HG03442 (cell line): ENCODE results near the gene ZNF394.
A peak's percentile ranks its signal among the peaks of the same experiment; 100 is the strongest.
"Not testable (repeated sequence)": the region's sequence is repeated elsewhere in the genome, so short reads cannot be mapped to it uniquely, and the experiment has no call there.

ENCODE experiments used
- ATAC-seq: cut with Tn5 transposase; IDR thresholded peaks from one replicate; pipeline ENCODE4 v1.9.1; 2021; ENCODE audit warnings: mild to moderate bottlenecking, moderate library complexity; ENCODE audit not compliant: unreplicated experiment

ZNF394 gene

DNA sequence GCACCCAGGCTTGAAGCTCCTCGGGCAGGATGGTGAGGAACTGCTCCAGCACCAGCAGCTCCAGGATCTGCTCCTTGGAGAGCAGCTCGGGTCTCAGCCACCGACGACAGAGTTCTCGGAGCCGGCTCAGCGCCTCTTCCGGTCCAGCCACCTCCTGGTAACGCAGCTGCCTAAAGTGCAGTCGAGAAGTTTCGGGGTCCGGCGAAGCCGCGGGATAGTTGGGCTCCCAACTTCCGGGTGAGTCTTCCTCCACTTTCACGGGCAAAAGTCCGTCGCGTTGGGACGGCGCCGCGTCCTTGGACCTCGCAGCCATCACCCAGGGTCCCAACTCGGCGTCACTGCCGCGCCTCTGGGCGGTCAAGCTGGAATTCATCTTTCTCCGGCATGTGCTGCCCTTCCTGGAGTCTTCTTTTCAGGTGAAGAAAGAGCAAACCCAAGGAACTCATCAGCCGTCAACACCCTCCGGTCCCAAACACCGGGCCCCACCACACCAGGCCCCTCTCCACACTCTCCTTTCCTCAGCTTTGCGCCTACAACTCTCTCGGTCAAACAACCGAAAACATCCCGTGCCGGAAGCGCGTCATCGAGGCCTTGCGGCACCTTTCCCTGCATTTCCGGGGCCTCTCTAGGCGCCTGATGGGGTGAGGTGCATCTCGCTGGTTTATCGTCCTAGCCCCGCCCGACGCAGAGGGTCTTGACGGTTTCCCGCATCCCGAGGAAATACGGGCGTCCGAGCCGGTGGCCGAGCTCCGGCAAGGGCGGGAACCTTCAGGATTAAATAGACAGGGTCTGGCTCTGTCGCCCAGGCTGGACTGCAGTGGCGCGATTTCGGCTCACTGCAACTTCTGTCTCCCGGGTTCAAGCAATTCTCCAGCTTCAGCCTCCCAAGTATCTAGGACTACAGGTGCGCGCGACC is at the start of gene ZNF394:
TSS of gene ZNF394 (minus strand) at position 561 of the 916 bp plus-strand sequence. CDS start at position 373, 188 bp downstream.
- ATAC-seq = peak; percentile 44

DNA sequence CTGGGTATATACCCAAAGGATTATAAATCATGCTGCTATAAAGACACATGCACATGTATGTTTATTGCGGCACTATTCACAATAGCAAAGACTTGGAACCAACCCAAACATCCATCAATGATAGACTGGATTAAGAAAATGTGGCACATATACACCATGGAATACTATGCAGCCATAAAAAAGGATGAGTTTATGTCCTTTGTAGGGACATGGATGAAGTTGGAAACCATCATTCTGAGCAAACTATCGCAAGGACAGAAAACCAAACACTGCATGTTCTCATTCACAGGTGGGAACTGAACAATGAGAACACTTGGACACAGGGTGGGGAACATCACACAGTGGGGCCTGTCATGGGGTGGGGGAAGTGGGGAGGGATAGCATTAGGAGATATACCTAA is 49.5 kb upstream of the ZNF394 start:
- ATAC-seq = not testable (repeated sequence)

DNA sequence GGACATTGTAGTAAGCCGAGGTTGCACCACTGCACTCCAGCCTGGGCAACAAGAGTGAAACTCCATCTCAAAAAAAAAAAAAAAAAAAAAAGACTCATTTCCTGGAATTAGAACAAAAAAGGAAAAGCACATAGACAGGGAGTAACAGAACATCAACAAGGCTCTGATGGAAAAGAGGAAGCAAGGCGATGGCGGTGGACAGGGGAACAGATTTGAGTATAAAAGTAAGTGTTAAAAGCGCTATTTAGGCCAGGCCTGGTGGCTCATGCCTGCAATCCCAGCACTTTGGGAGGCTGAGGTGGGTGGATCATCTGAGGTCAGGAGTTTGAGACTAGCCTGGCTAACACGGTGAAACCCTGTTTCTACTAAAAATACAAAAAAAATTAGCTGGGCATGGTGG is 45.2 kb upstream of the ZNF394 start:
- not testable (repeated sequence) for ATAC-seq

DNA sequence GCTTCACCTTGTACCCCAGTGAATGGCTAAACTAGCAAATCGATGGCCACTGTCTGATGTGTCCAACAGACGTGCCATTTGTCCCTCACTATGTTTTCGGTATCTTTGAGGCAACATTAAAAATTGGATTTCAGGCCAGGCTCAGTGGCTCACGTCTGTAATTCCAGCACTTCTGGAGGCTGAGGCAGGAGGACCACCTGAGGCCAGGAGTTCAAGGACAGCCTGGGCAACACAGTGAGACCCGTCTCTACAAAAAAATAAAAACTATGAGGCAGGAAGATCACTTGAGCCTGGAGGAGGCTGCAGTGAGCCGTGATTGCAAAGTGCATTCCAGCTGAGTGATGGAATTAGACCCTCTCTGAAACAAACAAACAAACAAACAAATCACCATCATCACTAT is 43.8 kb upstream of the ZNF394 start:
- ATAC-seq = no peak

DNA sequence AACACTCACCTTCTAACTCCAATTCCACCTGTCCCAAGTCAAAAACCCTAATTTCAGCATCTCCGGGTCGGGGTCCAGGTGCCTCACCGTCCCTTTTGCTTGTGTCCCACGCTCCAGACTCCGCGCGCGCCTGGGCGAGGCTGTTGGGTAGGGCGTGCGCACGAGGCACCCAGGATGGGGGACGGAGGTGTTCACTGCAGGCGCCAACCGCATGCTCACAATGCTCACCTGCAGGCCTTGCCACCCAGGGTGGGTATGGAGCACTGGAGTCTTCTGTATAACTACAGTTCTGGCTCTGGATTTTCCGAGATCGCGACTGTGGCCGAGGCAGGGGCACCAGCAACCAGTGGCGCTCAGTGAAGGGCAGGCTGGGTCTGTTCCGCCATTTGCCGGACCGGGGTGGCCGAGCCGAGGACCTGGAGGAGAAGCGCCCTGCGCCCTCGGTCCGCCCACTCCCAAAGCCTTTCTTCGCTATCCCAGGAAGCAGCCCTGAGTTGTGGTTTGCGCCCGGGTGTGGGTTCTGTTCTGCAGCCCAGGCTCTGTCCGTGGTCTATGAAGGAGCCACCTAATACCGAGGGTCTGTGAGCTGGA is 43.1 kb upstream of the ZNF394 start:
- ATAC-seq = no peak

DNA sequence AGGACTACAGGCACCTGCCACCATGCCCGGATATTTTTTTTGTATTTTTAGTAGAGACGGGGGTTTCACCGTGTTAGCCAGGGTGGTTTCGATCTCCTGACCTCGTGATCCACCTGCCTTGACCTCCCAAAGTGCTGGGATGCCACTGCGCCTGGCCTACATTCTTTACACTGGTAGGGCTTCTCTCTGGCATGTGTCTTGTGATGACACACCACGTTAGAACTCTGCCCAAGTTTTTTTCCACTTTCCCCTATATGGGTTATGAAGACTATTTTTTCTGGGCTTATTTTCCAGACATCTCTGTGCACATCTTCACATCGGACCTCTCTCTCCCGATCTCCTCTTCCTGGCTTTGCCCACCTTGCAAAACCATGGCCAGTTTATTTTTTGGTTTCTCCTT is 41.1 kb upstream of the ZNF394 start:
- no peak for ATAC-seq

DNA sequence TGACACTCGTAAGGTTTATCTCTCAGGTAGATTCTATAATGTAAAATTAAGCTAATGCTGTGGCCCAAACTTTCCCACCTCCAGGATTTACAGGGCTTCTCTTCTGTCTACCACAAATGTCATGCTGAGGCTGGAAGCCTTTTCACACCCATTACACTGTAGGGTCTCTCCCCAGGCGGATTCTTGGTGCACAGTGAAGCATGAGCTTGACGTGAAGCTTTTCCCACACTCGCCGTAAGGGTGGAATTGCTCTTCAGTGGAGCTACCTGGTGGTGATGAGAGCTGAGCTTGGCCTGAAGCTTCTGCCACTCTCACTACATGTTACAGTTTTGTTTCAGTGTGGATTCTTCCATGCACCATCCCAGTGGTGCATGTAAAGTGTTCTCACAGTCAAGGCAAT is 40.5 kb upstream of the ZNF394 start:
- no peak for ATAC-seq

DNA sequence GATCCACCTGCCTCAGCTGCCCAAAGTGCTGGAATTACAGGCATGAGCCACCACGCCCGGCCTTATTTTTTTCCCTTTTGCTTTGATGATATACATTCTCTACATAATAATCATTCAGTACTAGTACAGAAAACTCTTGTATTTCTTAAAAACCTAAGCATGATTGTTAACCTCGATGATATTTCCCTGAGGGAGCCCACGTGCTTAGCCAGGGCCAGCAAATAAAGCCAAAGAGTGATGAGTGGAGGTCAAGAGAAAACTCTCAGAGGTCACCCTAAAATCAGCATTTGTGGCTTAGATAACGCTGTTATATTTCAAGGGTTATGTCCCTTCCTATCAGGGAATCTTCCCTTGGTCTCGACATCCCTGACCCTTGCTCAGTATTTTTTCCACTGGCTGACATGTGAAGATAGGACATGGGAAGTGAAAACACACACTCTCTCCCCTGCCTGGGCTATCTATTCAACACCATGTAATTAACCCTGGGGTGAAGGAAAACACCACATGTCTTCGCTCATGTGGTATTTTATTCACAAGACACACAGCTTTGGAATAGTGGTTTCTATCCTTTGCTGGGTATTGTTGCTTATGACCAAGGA is 39.2 kb upstream of the ZNF394 start:
- ATAC-seq = no peak

DNA sequence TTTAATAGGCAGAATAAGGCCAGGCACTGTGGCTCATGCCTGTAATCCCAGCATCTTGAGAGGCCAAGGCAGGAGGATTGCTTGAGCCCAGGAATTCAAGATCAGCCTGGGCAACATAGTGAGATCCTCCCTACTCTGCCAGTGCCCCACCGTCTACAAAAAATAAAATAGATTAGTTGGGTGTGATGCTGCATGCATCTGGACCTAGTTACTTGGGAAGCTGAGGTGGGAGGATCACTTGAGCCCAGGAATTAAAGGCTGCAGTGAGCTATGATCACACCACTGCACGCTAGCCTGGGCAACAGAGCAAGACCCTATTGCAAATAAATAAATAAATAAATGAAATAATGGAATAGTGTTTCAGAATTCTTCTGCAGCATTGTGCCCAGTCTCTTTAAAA is 35.6 kb upstream of the ZNF394 start:
- ATAC-seq = no peak

DNA sequence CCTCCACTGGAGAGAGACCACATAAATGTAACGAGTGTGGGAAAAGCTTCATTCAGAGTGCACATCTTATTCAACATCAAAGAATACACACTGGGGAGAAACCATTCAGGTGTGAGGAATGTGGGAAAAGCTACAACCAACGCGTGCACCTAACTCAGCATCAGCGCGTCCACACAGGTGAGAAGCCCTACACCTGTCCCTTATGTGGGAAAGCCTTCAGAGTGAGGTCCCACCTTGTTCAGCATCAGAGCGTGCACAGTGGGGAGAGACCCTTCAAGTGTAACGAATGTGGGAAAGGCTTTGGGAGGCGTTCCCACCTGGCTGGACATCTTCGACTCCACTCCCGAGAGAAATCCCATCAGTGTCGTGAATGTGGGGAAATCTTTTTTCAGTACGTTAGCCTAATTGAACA is 31.3 kb upstream of the ZNF394 start:
- ATAC-seq = no peak

DNA sequence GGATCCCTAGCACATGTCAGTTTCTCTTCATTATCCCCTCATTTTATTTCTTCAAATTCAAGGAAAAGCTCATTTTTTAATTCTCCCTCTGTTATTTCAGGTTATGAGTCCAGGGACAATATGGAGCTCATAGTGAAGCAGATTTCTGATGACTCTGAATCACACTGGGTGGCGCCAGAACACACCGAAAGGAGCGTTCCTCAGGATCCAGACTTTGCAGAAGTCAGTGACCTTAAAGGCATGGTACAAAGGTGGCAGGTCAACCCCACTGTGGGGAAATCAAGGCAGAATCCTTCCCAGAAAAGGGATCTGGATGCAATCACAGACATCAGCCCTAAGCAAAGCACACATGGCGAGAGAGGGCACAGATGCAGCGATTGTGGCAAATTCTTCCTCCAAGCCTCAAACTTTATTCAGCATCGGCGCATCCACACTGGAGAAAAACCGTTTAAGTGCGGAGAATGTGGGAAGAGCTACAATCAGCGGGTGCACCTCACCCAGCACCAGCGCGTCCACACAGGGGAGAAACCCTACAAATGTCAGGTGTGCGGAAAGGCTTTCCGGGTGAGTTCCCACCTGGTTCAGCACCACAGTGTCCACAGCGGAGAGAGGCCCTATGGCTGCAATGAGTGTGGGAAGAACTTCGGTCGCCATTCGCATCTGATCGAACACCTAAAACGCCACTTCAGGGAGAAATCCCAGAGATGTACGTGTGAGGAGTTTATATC is 25.8 kb upstream of the ZNF394 start:
- no peak for ATAC-seq

DNA sequence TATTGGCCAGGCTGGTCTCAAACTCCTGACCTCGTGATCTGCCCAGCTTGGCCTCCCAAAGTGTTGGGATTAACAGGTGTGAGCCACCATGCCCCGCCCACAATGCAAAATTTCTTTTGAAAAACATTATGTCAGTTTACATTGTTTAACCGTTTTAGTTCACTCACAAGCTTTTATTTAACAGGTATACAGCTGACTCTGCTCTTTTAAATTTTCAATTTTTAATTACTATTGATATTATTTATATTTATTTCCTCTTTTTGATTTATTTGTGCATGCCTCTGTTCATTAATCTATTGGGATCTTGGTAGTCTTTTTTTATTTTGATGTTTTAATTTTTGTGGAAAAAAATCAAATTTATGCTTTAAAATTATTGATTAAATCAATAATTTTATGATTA is 21.3 kb upstream of the ZNF394 start:
- ATAC-seq = no peak

DNA sequence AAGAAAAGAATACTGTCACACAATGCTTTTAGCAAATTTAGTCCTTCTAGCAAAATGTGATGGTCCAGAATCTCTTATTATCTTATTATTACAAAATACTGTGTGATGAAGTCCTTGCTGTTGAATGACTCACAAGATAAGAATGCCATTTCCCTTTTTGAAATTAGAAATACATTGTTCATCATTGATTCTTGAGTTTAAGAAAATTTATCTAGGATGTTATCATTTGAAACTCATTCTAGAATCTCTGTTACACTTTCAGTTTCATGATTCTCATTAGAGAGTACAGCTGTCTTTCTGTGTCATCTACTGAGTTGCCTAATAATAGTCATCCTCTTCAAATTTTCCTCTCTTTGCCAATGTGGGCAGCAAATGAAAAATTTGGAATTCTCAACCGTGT is 14.0 kb upstream of the ZNF394 start:
- no peak for ATAC-seq

DNA sequence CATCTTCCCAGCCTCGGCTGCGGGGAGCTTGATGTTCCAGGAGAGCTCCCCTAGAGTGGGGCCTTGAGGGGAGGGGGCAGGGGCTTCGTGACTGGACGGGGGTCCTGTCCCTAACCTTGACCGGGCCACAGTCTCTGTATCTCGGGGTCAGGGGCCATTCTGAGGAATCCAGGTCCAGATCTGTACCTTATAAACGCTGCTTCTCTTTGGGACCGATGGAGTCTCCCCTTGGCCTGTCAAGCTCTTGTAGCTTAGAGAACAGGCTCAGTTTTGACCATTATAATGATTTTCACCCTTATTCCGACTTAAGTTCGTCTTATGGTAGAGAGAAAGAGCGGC is 5.2 kb upstream of the ZNF394 start:
- ATAC-seq = no peak

DNA sequence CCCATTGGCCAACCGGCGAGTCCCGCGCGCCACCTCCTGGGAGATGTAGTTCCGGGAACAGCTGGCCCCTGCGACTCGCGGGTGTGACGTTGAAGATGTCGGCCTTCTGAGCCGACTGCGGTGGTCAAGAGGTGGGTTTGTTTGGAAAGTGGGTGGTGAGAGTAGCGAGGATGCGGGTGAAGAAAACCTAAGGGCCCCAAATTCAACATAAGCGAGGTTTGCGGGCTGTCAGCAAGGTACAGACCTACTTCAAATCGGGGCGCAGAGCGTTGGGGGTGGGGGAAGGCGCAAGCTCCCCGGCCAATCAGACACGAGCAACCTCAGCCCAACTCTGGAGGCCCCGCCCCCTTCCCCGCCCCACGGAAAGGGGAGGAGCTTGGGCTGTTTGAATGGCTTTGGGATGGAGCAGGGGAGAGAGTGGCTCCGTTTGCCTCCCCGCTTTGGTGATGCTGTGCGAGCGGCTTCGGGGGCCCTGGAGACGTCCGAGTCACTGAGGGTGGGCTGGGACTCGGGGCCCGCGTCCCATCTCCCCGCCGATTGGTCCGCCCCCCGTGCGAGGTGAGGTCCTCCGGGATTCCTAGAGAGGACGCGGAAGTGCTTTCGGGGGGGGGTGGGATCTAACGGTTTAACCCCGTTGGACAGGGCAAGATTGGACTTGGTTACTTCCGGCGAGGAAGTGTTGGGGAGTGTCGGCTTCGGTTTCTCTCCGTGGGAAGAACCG is 4.7 kb upstream of the ZNF394 start, which contains the start of gene ZKSCAN5:
TSS of gene ZKSCAN5 (plus strand) at position 60 of the 721 bp plus-strand sequence. CDS start 1,383 bp downstream, outside the sequence.
- ATAC-seq = peak; percentile 72

DNA sequence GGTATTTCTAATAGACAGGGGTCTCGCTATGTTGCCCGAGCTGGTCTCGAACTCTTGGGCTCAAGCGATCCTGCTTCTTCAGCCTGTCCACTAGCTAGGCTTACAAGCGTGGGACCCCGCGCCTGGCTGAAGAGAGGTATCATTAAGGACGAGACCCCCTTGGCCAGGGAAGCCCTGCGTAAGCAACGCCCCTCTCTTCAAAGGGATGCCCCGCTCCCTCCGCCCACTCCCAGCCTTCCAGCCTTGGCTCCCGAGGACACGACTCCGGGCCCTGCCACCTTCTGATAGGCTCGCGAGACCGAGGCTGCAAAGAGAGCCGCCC is 4.2 kb upstream of the ZNF394 start:
- no peak for ATAC-seq

DNA sequence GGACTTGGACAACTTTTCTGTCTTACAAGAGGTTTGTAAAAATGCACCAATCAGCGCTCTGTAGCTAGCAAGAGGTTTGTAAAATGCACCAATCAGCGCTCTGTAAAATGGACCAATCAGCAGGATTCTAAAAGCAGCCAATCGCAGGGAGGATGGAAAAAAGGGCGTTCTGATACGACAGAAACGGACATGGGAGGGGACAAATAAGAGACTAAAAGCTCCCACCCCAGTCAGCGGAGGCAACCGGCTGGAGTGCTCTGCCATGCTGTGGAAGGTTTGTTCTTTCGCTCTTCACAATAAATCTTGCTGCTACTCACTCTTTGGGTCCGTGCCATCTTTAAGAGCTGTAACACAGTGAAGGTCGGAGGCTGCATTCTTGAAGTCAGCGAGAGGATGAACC is 1.2 kb upstream of the ZNF394 start:
- ATAC-seq = not testable (repeated sequence)

DNA sequence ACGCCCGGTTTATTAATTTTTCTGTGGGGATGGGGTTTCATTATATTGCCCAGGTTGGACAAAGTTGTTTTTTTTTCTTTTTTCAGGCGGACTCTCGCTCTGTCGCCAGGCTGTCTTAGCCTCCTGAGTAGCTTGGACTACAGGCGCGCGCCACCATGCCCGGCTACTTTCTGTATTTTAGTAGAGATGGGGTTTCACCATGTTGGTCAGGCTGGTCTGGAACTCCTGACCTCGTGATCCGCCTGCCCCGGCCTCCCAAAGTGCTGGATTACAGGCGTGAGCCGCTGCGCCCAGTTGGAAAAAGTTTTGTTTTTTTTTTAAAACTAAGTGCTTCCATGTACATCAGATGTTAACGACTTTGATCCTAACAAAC is 542 bp upstream of the ZNF394 start:
- no peak for ATAC-seq

DNA sequence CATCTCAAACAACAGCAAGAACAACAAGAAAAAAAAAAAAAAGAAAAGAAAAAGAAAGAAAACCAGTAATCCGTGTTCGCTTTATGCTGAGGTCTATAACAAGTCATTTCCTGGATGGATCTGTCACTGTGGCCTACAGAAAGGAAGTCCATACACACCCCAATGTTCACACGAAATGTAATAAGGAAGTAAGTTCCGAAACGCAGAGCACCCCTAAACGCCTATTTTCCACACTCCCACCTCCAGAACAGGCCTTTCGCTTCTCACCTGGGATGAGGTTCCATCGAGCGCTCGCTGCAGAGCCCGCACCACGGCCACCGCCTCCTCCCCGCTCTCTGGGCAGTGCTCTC is 735 bp downstream of the ZNF394 start:
- ATAC-seq = no peak

DNA sequence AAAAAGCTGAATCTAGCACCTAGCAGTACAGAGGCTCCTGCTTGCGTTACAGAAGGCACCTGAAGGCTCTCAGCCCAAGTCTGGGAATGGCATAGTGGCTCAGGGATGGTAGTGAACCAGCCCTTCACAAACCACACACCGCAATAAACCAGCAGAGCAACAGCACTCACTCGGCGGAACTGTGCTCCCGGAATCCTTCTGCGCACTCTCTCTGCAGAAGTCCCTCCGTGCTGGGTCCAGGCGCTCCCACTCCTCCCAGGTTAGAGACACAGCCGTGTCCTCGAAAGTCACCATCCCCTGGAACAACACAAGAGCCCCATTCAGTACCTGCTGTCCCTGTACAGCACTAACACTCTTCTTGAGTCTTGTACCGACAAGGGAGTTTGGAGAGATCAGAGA is 1.5 kb downstream of the ZNF394 start:
- no peak for ATAC-seq
